Transverse colon (tissue), 4 donors: ENCODE results near the gene POM121C. TPM values are rescaled to one million over a fixed set of nuclear protein-coding genes. Genes with fewer than 3 reads are reported as not detected.
A peak's percentile ranks its signal among the peaks of the same experiment; 100 is the strongest.
"Not testable (repeated sequence)": the region's sequence is repeated elsewhere in the genome, so short reads cannot be mapped to it uniquely, and the experiment has no call there.

Experiments used
- DNase-seq: peaks from one replicate; pipeline ENCODE4 v3.0.0-alpha.2; 2019
- H3K27ac ChIP-seq, 4 donors: fragments of 200-600 bp; sonication (generic); 2 replicates each; pipeline ENCODE4 v1.5.1; 2016 to 2018; ENCODE audit warnings: inconsistent platforms in 4 of 4
- H3K27me3 ChIP-seq: fragments of 200-600 bp; sonication (generic); 2 replicates; pipeline ENCODE4 v1.5.1; 2017; ENCODE audit warnings: inconsistent platforms
- H3K36me3 ChIP-seq, 4 donors: fragments of 200-600 bp; sonication (generic); 2 replicates each; pipeline ENCODE4 v1.5.1; 2017 to 2019; ENCODE audit warnings: inconsistent platforms in 4 of 4
- H3K4me1 ChIP-seq, 4 donors: fragments of 200-600 bp; sonication (generic); 2 replicates each; pipeline ENCODE4 v1.5.1; 2017 to 2020; ENCODE audit warnings: inconsistent platforms in 4 of 4
- H3K4me3 ChIP-seq, 4 donors: fragments of 200-600 bp; sonication (generic); 1 replicate in 1 of 4; 2 replicates in 3 of 4; pipeline versions ENCODE4 v1.5.1 to v1.6.1; 2017 to 2019; ENCODE audit warnings: inconsistent platforms in 4 of 4
- H3K9me3 ChIP-seq, 2 donors: fragments of 200-600 bp; sonication (generic); 2 replicates each; pipeline ENCODE4 v1.5.1; 2017 to 2019; ENCODE audit warnings: inconsistent platforms in 2 of 2
- CTCF ChIP-seq, 5 experiments: fragments of 200-600 bp in 3 of 5; fragments of 450-650 bp in 2 of 5; sonication (generic) in 3 of 5; IDR thresholded peaks; 1 replicate in 2 of 5; 2 replicates in 3 of 5; pipeline ENCODE4 v1.5.1; 2016 to 2017; ENCODE audit warnings: antibody characterized with exemption in 5 of 5, inconsistent platforms in 3 of 5, mild to moderate bottlenecking in 2 of 5, moderate library complexity in 1 of 5
- EP300 ChIP-seq: sonication (generic); formaldehyde crosslinking; IDR thresholded peaks from one replicate; pipeline ENCODE4 v1.6.1; 2017; ENCODE audit warnings: antibody characterized with exemption, low read depth
- POLR2A ChIP-seq: fragments of 450-650 bp; IDR thresholded peaks from one replicate; pipeline ENCODE4 v1.6.1; 2016; ENCODE audit warnings: antibody characterized with exemption, mild to moderate bottlenecking, moderate library complexity
- POLR2AphosphoS5 ChIP-seq, 3 donors: sonication (generic); formaldehyde crosslinking; IDR thresholded peaks; one replicate each; pipeline ENCODE4 v1.6.1; 2016; ENCODE audit warnings: antibody characterized with exemption in 3 of 3
- WGBS, 2 donors: methylation state at CpG; one replicate each; pipeline ENCODE4 v1.1.5; 2018; ENCODE audit warnings: low coverage in 1 of 2; 5-methylcytosine and 5-hydroxymethylcytosine counted together
- in situ Hi-C, 4 donors: fragments of 200-750 bp; cut with MboI; loops; one replicate each; pipeline versions ENCODE4 v1.15.0 to v1.15.1; 2017; ENCODE audit warnings: low sequenced_read_pairs in 3 of 4, low pct_ligation_motif_present in 1 of 4, low pct_unique_long_range_greater_than_20kb in 1 of 4
- intact Hi-C: fragments of 100-400 bp; cut with DNase I; formaldehyde crosslinking; loops from one replicate; pipeline ENCODE4 v1.15.1; 2023; ENCODE audit warnings: low total_unique reads
- total RNA-seq, 4 donors: library from RNA; depleted of rRNA; stranded (reverse); fragments of >200 nt; gene quantifications; one replicate each; pipeline ENCODE4 v1.1.0, GENCODE V29; 2016

Gene POM121C
- total RNA-seq = 10 to 100 TPM; 20.5 to 76.4 (median 40.6) TPM

GRCh38 chr7:75485979-75486643 is at the start of gene POM121C:
Gene POM121C (minus strand): TSS chr7:75486299. CDS start chr7:75441496, 44,803 bp downstream.
- H3K4me1 ChIP-seq, intact Hi-C loops, H3K9me3 ChIP-seq, H3K36me3 ChIP-seq, in situ Hi-C loops, H3K27me3 ChIP-seq: not testable (repeated sequence)
- WGBS, 2 donors = 0% methylated on average over 3 to 38 of the region's 49 CpGs
- TF ChIP-seq POLR2A (peak; percentile 69), POLR2AphosphoS5 (IDR thresholded peaks at IDR 0.05) (peak; percentile 56 to 88 (median 85))
- Histone ChIP-seq H3K27ac (peak within 1 kb of the TSS; percentile 91 to 97 (median 94)), H3K4me3 (peak within 1 kb of the TSS; percentile 90 to 100 (median 98))
- DNase-seq = peak; percentile 94

GRCh38 chr7:75534727-75535307 is 48.7 kb upstream of the POM121C start:
- 47 to 55% methylated on average over 6 to 8 of the region's 8 CpGs for whole genome bisulfite sequencing, 2 donors
- no peak overlapping the region for H3K27ac ChIP-seq

GRCh38 chr7:75533926-75534325 is 47.8 kb upstream of the POM121C start:
- peaks cover 0 to 4% (median 1%) of the 10 kb centered on the region in 4 donors for H3K36me3 ChIP-seq
- in situ Hi-C loops = loop anchor here in 3 of 4 donors (10.0 to 25.0 kb wide), 2 partner anchors 221 to 228 kb away; partner anchors contain the start of gene CCL26 (in 2 of the 3)
- WGBS, 2 donors = 91% methylated on average over 6 of the region's 6 CpGs; no CpG with 5 or more reads in 1 of the 2 donors
- H3K27me3 ChIP-seq = no peaks in the 10 kb centered on the region
- DNase-seq = no peak
- H3K9me3 ChIP-seq = no peaks in the 10 kb centered on the region
- intact Hi-C loops = no loop called here
- no peak overlapping the region for H3K4me3 ChIP-seq
- H3K4me1 ChIP-seq = no peaks in the 10 kb centered on the region
- TF ChIP-seq POLR2A = no peak
- no peak for TF ChIP-seq POLR2AphosphoS5 (IDR thresholded peaks at IDR 0.05)
- TF ChIP-seq EP300 = no peak
- no peak for TF ChIP-seq CTCF (IDR thresholded peaks at IDR 0.05)
- no peak overlapping the region for H3K27ac ChIP-seq

More at GRCh38 chr7:75534727-75535307, 48.7 kb upstream of the POM121C start:
- intact Hi-C loops = no loop called here
- Histone ChIP-seq H3K36me3 (peaks cover 0 to 9% (median 2%) of the 10 kb centered on the region in 4 donors), H3K4me3 (no peak overlapping the region), H3K9me3 (no peaks in the 10 kb centered on the region), H3K4me1 (no peaks in the 10 kb centered on the region), H3K27me3 (no peaks in the 10 kb centered on the region)
- TF ChIP-seq POLR2AphosphoS5 (IDR thresholded peaks at IDR 0.05) (no peak), CTCF (IDR thresholded peaks at IDR 0.05) (no peak), POLR2A (no peak), EP300 (no peak)
- in situ Hi-C loops = loop anchor here in 3 of 4 donors (10.0 to 25.0 kb wide), 2 partner anchors 220 to 227 kb away; partner anchors contain the start of gene CCL26 (in 2 of the 3)
- DNase-seq = no peak

GRCh38 chr7:75532639-75533038 is 46.5 kb upstream of the POM121C start:
- TF ChIP-seq CTCF (IDR thresholded peaks at IDR 0.05) = no peak
- no peak for TF ChIP-seq POLR2A
- TF ChIP-seq POLR2AphosphoS5 (IDR thresholded peaks at IDR 0.05) = no peak
- TF ChIP-seq EP300 = no peak
- Histone ChIP-seq H3K27ac (no peak overlapping the region), H3K4me1 (peaks cover 0 to 6% (median 3%) of the 10 kb centered on the region in 4 donors), H3K27me3 (no peaks in the 10 kb centered on the region), H3K9me3 (no peaks in the 10 kb centered on the region), H3K36me3 (peaks cover 0 to 4% (median 0%) of the 10 kb centered on the region in 4 donors), H3K4me3 (no peak overlapping the region)
- 92 to 96% methylated on average over 2 to 4 of the region's 4 CpGs for WGBS, 2 donors
- intact Hi-C loops (no loop called here), in situ Hi-C loops (loop anchor here in 3 of 4 donors (10.0 to 25.0 kb wide), 2 partner anchors 222 to 230 kb away; partner anchors contain the start of gene CCL26 (in 2 of the 3))
- DNase-seq = no peak
